Lower leg skin (tissue), 4 donors: ENCODE results near the gene TRANK1. TPM values are rescaled to one million over a fixed set of nuclear protein-coding genes. Genes with fewer than 3 reads are reported as not detected.

Experiments used
- DNase-seq, 2 donors: peaks; one replicate each; pipeline ENCODE4 v3.0.0-alpha.2; 2019; ENCODE audit warnings: low spot score in 2 of 2
- H3K4me3 ChIP-seq: fragments of 200-600 bp; sonication (generic); 2 replicates; pipeline ENCODE4 v1.5.1; 2017; ENCODE audit warnings: mild to moderate bottlenecking, low read depth; ENCODE audit not compliant: poor library complexity, severe bottlenecking
- POLR2A ChIP-seq, 2 donors: fragments of 450-650 bp; IDR thresholded peaks; one replicate each; pipeline ENCODE4 v1.6.1; 2016 to 2017; ENCODE audit warnings: antibody characterized with exemption in 2 of 2, mild to moderate bottlenecking in 1 of 2, moderate library complexity in 1 of 2
- WGBS, 2 donors: methylation state at CpG; one replicate each; pipeline ENCODE4 v1.1.5; 2018; 5-methylcytosine and 5-hydroxymethylcytosine counted together
- intact Hi-C: fragments of 100-400 bp; cut with DNase I; formaldehyde crosslinking; loops from one replicate; pipeline ENCODE4 v1.15.0; 2023; ENCODE audit warnings: low total_unique reads
- total RNA-seq, 4 donors: library from RNA; depleted of rRNA; stranded (reverse); fragments of >200 nt; gene quantifications; one replicate each; pipeline ENCODE4 v1.1.0, GENCODE V29; 2016
- TF ChIP-seq, protein P1 (sequence below), 3 donors: fragments of 450-650 bp; IDR thresholded peaks; one replicate each; pipeline ENCODE4 v1.5.1; 2016; ENCODE audit warnings: antibody characterized with exemption in 3 of 3, mild to moderate bottlenecking in 3 of 3, moderate library complexity in 2 of 3

The TRANK1 gene
- total RNA-seq, 4 donors from 2014 or later = 2.6 to 5.1 (median 3.3) TPM

DNA sequence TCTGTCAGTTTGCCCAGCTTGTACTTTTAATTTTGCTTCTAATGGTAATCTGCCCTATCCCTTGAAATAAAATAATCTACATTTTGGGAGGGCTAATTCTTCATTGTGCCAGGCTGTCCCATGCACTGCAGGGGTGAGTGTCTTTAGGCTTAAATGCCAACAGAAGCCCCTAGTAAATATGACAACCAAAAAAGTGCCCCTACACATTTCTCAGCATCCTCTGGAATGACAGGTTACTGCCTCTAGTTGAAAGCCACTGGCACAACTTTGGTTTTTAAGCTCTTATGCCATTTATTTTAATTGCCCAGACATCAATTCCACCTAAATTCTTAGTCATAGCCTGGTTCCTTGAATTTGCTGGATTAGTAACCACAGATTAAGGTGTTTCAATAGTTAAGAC is 44.7 kb upstream of the TRANK1 start:
- no peak overlapping the region for H3K4me3 ChIP-seq
- TF ChIP-seq, protein P1, sequence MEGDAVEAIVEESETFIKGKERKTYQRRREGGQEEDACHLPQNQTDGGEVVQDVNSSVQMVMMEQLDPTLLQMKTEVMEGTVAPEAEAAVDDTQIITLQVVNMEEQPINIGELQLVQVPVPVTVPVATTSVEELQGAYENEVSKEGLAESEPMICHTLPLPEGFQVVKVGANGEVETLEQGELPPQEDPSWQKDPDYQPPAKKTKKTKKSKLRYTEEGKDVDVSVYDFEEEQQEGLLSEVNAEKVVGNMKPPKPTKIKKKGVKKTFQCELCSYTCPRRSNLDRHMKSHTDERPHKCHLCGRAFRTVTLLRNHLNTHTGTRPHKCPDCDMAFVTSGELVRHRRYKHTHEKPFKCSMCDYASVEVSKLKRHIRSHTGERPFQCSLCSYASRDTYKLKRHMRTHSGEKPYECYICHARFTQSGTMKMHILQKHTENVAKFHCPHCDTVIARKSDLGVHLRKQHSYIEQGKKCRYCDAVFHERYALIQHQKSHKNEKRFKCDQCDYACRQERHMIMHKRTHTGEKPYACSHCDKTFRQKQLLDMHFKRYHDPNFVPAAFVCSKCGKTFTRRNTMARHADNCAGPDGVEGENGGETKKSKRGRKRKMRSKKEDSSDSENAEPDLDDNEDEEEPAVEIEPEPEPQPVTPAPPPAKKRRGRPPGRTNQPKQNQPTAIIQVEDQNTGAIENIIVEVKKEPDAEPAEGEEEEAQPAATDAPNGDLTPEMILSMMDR (IDR thresholded peaks at IDR 0.05) = no peak
- no peak for TF ChIP-seq POLR2A (IDR thresholded peaks at IDR 0.05)
- DNase-seq = no peak
- intact Hi-C loops = no loop called here

DNA sequence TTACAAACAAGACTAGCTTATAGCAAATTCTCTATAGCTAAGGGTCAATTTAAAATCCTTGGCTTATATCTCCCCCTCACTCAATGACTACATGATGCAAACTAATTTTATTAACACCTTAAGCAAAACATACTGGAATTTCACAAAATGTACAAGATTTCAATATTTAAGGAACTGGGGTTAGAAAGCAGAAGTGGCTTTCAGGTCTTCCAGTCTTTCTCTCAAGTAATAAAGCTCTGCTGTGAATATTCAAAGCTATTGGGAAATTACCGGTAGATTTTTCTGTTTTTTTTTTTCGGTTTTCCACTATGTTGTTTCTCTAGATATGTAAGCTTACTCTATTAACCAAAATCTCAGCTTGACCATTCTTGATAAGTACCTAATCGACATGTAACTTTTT is 44.2 kb upstream of the TRANK1 start:
- DNase-seq = no peak
- H3K4me3 ChIP-seq = no peak overlapping the region
- intact Hi-C loops = no loop called here
- 78 to 81% methylated on average over 3 of the region's 3 CpGs for WGBS, 2 donors
- TF ChIP-seq POLR2A (IDR thresholded peaks at IDR 0.05) = no peak
- TF ChIP-seq, protein P1 (IDR thresholded peaks at IDR 0.05) = no peak

DNA sequence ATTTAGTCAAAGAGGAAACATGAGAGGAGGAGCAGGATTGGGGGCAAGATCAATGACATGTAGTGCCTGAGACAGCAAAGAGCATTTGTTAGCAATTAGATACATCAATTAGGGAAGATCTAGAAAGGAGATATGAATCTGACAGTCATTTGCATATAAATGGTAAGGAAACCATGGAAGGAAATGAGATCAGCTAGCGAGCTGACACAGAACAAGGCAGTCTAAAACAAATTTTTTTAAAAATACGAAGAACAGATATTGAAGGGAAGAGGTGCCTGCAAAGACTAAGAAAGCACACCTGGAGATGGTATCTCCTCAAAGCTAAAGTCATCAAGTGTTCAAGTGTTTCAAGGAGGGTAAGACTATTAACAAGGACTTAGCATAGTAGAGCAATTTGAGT is 43.5 kb upstream of the TRANK1 start:
- H3K4me3 ChIP-seq = no peak overlapping the region
- intact Hi-C loops = no loop called here
- DNase-seq = no peak
- no peak for TF ChIP-seq POLR2A (IDR thresholded peaks at IDR 0.05)
- TF ChIP-seq, protein P1 (IDR thresholded peaks at IDR 0.05) = no peak
- WGBS, 2 donors = 42 to 51% methylated on average over 2 of the region's 2 CpGs

DNA sequence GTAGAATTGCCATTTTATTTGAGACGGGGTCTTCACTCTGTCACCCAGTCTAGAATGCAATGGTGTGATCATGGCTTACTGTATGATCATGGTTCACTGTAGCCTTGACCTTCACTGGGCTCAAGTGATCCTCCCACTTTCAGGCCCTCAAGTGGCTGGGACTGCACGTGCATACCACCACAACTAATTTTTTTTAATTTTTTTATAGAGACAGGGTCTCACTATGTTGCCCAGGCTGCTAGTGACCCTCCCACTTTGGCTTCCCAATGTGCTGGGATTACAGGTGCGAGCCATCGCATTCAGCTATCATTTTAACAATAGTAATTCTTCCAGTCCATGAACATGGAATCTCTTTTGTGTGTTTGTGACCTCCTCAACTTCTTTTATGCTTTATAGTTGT is 36.2 kb upstream of the TRANK1 start:
- H3K4me3 ChIP-seq = no peak overlapping the region
- no peak for TF ChIP-seq POLR2A (IDR thresholded peaks at IDR 0.05)
- TF ChIP-seq, protein P1 (IDR thresholded peaks at IDR 0.05) = no peak
- DNase-seq = no peak
- intact Hi-C loops = no loop called here
- WGBS, 2 donors = 94 to 100% methylated on average over 4 of the region's 4 CpGs

DNA sequence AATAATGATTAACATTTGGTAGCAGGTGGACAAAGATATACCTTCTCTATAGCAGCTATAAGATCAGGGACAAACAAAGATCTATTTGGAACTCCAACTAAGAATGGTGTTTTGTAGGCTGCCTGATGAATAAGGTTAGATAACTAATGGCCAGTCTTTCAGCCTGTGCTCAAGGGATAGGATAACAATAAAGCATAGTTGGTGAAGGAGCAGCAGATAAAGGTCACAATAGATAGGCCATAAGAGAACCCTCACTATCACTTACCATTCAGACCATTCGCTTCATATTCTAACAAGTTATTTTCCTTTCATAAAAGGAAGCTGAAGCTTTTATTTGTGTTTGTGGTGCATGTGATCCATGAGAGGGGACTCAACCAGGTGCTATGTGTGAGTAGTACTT is 28.3 kb upstream of the TRANK1 start:
- WGBS, 2 donors = 87 to 100% methylated on average over 1 of the region's 1 CpG
- no peak for DNase-seq
- H3K4me3 ChIP-seq = no peak overlapping the region
- intact Hi-C loops = no loop called here
- TF ChIP-seq, protein P1 (IDR thresholded peaks at IDR 0.05) = no peak
- TF ChIP-seq POLR2A (IDR thresholded peaks at IDR 0.05) = no peak

DNA sequence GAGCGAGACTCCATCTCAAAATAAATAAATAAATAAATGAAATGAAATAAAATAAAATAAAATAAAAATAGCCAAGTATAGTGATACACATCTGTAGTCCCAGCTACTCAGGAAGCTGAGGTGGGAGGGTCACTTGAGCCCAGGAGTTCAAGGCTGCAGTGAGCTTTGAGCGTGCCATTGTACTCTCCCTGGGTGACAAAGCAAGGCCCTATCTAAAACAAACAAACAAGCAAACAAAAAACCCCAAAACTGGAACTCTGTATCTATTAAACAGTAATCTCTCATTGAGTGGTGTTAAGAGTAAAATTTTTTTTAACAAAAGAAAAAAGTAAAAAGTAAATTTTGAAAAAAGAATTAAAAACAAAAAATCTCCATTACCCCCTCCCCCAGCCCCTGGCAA is 27.3 kb upstream of the TRANK1 start:
- DNase-seq = peak in 1 of 2 donors; percentile 43
- TF ChIP-seq POLR2A (IDR thresholded peaks at IDR 0.05) = no peak
- TF ChIP-seq, protein P1 (IDR thresholded peaks at IDR 0.05) = no peak
- intact Hi-C loops = no loop called here
- H3K4me3 ChIP-seq = no peak overlapping the region
- WGBS, 2 donors = 97 to 98% methylated on average over 2 of the region's 2 CpGs
